Inflammatory macrophage (primary cell): Measurements from ENCODE around the gene CLDN3.

Experiments
- DNase-seq, 2 donors: peaks; one replicate each; pipeline ENCODE4 v3.0.0-alpha.2; 2020 to 2022

CLDN3 gene

GRCh38 chr7:73770860-73771670 lies 995 bp upstream of the CLDN3 start:
- no peak for DNase-seq

- DNase-seq: no peak
These were observed 529 bp downstream of the CLDN3 start for GRCh38 chr7:73769481-73770001.

GRCh38 chr7:73768641-73769480 lies 1.2 kb downstream of the CLDN3 start:
- no peak for DNase-seq

GRCh38 chr7:73766556-73767229 lies 3.4 kb downstream of the CLDN3 start:
- DNase-seq: no peak

GRCh38 chr7:73762659-73762999 lies 7.4 kb downstream of the CLDN3 start:
- DNase-seq: no peak

- no peak for DNase-seq
These were observed 8.0 kb downstream of the CLDN3 start for GRCh38 chr7:73761854-73762658.

GRCh38 chr7:73758581-73759138 lies 11.4 kb downstream of the CLDN3 start:
- no peak for DNase-seq

- DNase-seq: peak in 1 of 2 donors; percentile 16
These were observed 19.9 kb downstream of the CLDN3 start for GRCh38 chr7:73749931-73750776.

GRCh38 chr7:73746378-73746777 lies 23.7 kb downstream of the CLDN3 start:
- DNase-seq: no peak

- DNase-seq: no peak
These were observed 27.1 kb downstream of the CLDN3 start for GRCh38 chr7:73742753-73743641.

- no peak for DNase-seq
These were observed 27.7 kb downstream of the CLDN3 start for GRCh38 chr7:73742338-73742752.

GRCh38 chr7:73741600-73741999 lies 28.5 kb downstream of the CLDN3 start:
- no peak for DNase-seq

GRCh38 chr7:73740771-73741170 lies 29.3 kb downstream of the CLDN3 start:
- DNase-seq: no peak

GRCh38 chr7:73740212-73740611 lies 29.9 kb downstream of the CLDN3 start:
- no peak for DNase-seq

GRCh38 chr7:73739387-73739767 lies 30.7 kb downstream of the CLDN3 start:
- DNase-seq: no peak

- peak; percentile 94 to 97 for DNase-seq
These were observed 31.3 kb downstream of the CLDN3 start, which contains the start of gene ABHD11 for GRCh38 chr7:73738612-73739386. TSS of gene ABHD11 (minus strand) at chr7:73738802. CDS start at chr7:73738770, 32 bp downstream.

GRCh38 chr7:73738220-73738611 lies 31.9 kb downstream of the CLDN3 start:
- peak; percentile 38 to 61 for DNase-seq

GRCh38 chr7:73737491-73738219 lies 32.4 kb downstream of the CLDN3 start:
- no peak for DNase-seq
